PC-9 (cell line): ENCODE results near the gene STRIP2. TPM values are rescaled to one million over a fixed set of nuclear protein-coding genes. Genes with fewer than 3 reads are reported as not detected.

ENCODE experiments used
- BruUV-seq: library from RNA; stranded (reverse); fragments of 400-500 nt; replicated peaks from 2 replicates; lab custom pipeline; 2021; lab: Mats Ljungman, UMichigan
- CTCF ChIA-PET: fragments of 300-600 bp; sonication (Branson Sonifier 250); formaldehyde crosslinking; loops from one replicate; lab custom pipeline; 2022; ENCODE audit warnings: antibody characterized with exemption; lab: Charles Lee
- POLR2A ChIA-PET: fragments of 300-600 bp; sonication (Branson Sonifier 250); formaldehyde crosslinking; loops from one replicate; lab custom pipeline; 2022; ENCODE audit warnings: antibody characterized with exemption; ENCODE audit not compliant: unreplicated experiment; lab: Charles Lee
- DNase-seq, 2 experiments: peaks; one replicate each; pipeline versions ENCODE4 v3.0.0 to v3.0.0-alpha.2; 2015 to 2022; ENCODE audit warnings: mixed read lengths in 1 of 2
- H2AFZ ChIP-seq: fragments of 200-600 bp; sonication (generic); 2 replicates; pipeline ENCODE4 v1.8.1; 2017; ENCODE audit warnings: antibody characterized with exemption
- H3F3A ChIP-seq: fragments of 200-600 bp; sonication (generic); 2 replicates; pipeline ENCODE4 v1.8.1; 2017; ENCODE audit warnings: antibody characterized with exemption, mild to moderate bottlenecking, low read depth; ENCODE audit not compliant: insufficient read depth
- H3K27ac ChIP-seq: fragments of 200-600 bp; sonication (generic); 2 replicates; pipeline ENCODE4 v1.6.1; 2016; ENCODE audit warnings: mixed run types
- H3K27me3 ChIP-seq: fragments of 200-600 bp; sonication (generic); 2 replicates; pipeline ENCODE4 v1.6.1; 2016; ENCODE audit warnings: low read depth, mixed run types; ENCODE audit not compliant: insufficient read depth
- H3K36me3 ChIP-seq: fragments of 200-600 bp; sonication (generic); 2 replicates; pipeline ENCODE4 v1.6.1; 2016; ENCODE audit warnings: low read depth, mixed run types
- H3K4me1 ChIP-seq: fragments of 200-600 bp; sonication (generic); replicated peaks from 2 replicates; pipeline ENCODE4 v1.6.1; 2016; ENCODE audit warnings: mixed run types; ENCODE audit not compliant: insufficient read depth
- H3K4me2 ChIP-seq: fragments of 200-600 bp; sonication (generic); 2 replicates; pipeline ENCODE4 v1.6.1; 2017; ENCODE audit warnings: mixed run types
- H3K4me3 ChIP-seq: fragments of 200-600 bp; sonication (generic); 2 replicates; pipeline ENCODE4 v1.6.1; 2016; ENCODE audit warnings: mixed run types
- H3K79me2 ChIP-seq: fragments of 200-600 bp; sonication (generic); 2 replicates; pipeline ENCODE4 v1.6.1; 2017; ENCODE audit warnings: low read depth, mixed run types
- H3K9me2 ChIP-seq: fragments of 200-600 bp; sonication (generic); 2 replicates; pipeline ENCODE4 v1.8.1; 2017; ENCODE audit warnings: mild to moderate bottlenecking; ENCODE audit not compliant: insufficient read depth
- H3K9me3 ChIP-seq: fragments of 200-600 bp; sonication (generic); 2 replicates; pipeline ENCODE4 v1.8.1; 2016; ENCODE audit warnings: low read depth; ENCODE audit not compliant: insufficient read depth
- H4K20me1 ChIP-seq: fragments of 200-600 bp; sonication (generic); 2 replicates; pipeline ENCODE4 v1.8.1; 2017; ENCODE audit not compliant: insufficient read depth
- EZH2 ChIP-seq: fragments of 200-600 bp; sonication (generic); IDR thresholded peaks from 2 replicates; pipeline ENCODE4 v1.8.0; 2017; ENCODE audit warnings: antibody characterized with exemption, low read depth
- intact Hi-C: fragments of 100-400 bp; cut with micrococcal nuclease; formaldehyde crosslinking; loops from one replicate; pipeline ENCODE4 v1.10.0; 2022; ENCODE audit not compliant: unreplicated experiment
- total RNA-seq: library from RNA; stranded (reverse); gene quantifications from 2 replicates; pipeline ENCODE4 v1.2.3, GENCODE V29; 2021
- TF ChIP-seq, protein P1 (sequence below): fragments of 200-600 bp; sonication (generic); conservative IDR thresholded peaks from 2 replicates; pipeline ENCODE4 v1.6.1; 2017; ENCODE audit warnings: mixed run types, antibody characterized with exemption, mild to moderate bottlenecking, moderate library complexity

STRIP2 gene
- total RNA-seq, 1 experiment from 2014 or later: 9.5 TPM

DNA sequence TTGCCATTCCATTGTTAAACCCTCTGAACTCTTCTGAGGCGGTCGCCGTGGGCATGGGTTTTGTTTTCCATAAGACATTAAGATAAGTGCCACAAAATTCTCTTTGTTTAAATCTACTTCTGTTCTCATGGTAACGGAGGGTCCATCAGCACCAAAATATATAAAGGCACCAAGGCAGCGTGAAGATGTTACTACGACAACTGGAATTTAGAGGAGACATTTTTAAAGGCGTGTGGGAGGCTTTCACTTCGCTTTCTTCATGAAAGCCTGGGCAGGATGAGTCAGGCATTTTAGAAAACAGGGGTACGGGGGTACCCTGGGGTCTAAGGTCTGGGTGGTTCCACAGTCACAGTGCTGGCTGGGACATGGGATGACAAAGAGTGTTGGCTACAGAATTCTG is 102.1 kb downstream of the STRIP2 start:
- Histone ChIP-seq H3K9me2 (no peaks in the 10 kb centered on the region), H3K27me3 (no peaks in the 10 kb centered on the region), H3K4me1 (peaks cover 7% of the 10 kb centered on the region), H3K36me3 (no peaks in the 10 kb centered on the region), H3K4me3 (no peak overlapping the region), H4K20me1 (no peaks in the 10 kb centered on the region), H3F3A (peaks cover 6% of the 10 kb centered on the region), H3K4me2 (no peak overlapping the region), H3K79me2 (no peaks in the 10 kb centered on the region), H3K9me3 (no peaks in the 10 kb centered on the region), H2AFZ (no peak overlapping the region), H3K27ac (no peak overlapping the region)
- no TSS peak for BruUV-seq
- POLR2A ChIA-PET: no interaction called here
- intact Hi-C loops: no loop called here
- TF ChIP-seq, protein P1, sequence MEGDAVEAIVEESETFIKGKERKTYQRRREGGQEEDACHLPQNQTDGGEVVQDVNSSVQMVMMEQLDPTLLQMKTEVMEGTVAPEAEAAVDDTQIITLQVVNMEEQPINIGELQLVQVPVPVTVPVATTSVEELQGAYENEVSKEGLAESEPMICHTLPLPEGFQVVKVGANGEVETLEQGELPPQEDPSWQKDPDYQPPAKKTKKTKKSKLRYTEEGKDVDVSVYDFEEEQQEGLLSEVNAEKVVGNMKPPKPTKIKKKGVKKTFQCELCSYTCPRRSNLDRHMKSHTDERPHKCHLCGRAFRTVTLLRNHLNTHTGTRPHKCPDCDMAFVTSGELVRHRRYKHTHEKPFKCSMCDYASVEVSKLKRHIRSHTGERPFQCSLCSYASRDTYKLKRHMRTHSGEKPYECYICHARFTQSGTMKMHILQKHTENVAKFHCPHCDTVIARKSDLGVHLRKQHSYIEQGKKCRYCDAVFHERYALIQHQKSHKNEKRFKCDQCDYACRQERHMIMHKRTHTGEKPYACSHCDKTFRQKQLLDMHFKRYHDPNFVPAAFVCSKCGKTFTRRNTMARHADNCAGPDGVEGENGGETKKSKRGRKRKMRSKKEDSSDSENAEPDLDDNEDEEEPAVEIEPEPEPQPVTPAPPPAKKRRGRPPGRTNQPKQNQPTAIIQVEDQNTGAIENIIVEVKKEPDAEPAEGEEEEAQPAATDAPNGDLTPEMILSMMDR: no peak
- TF ChIP-seq EZH2: no peak
- CTCF ChIA-PET: no interaction called here
- DNase-seq: no peak

Other genes starting within 250 kb of the STRIP2 start
- gene SMO, start 245.8 kb upstream of the STRIP2 start, total RNA-seq: 1.2 and 1.9 TPM in 2 replicates
- gene AHCYL2, start 209.4 kb upstream of the STRIP2 start, total RNA-seq: 15.7 and 16.2 TPM in 2 replicates
- gene SMKR1, start 68.1 kb downstream of the STRIP2 start, total RNA-seq: 8.3 and 8.9 TPM in 2 replicates
- gene NRF1, start 177.3 kb downstream of the STRIP2 start, total RNA-seq: 20.5 and 23.2 TPM in 2 replicates